Transverse colon (tissue), 4 donors: Measurements from ENCODE around the gene SLC45A1. TPM values are rescaled to one million over a fixed set of nuclear protein-coding genes. Genes with fewer than 3 reads are reported as not detected.

Source experiments
- DNase-seq: peaks from one replicate; pipeline ENCODE4 v3.0.0-alpha.2; 2019
- H3K27ac ChIP-seq, 4 donors: fragments of 200-600 bp; sonication (generic); 2 replicates each; pipeline ENCODE4 v1.5.1; 2016 to 2018; ENCODE audit warnings: inconsistent platforms in 4 of 4
- H3K27me3 ChIP-seq: fragments of 200-600 bp; sonication (generic); 2 replicates; pipeline ENCODE4 v1.5.1; 2017; ENCODE audit warnings: inconsistent platforms
- H3K36me3 ChIP-seq, 4 donors: fragments of 200-600 bp; sonication (generic); 2 replicates each; pipeline ENCODE4 v1.5.1; 2017 to 2019; ENCODE audit warnings: inconsistent platforms in 4 of 4
- H3K4me1 ChIP-seq, 4 donors: fragments of 200-600 bp; sonication (generic); 2 replicates each; pipeline ENCODE4 v1.5.1; 2017 to 2020; ENCODE audit warnings: inconsistent platforms in 4 of 4
- H3K4me3 ChIP-seq, 4 donors: fragments of 200-600 bp; sonication (generic); 1 replicate in 1 of 4; 2 replicates in 3 of 4; pipeline versions ENCODE4 v1.5.1 to v1.6.1; 2017 to 2019; ENCODE audit warnings: inconsistent platforms in 4 of 4
- H3K9me3 ChIP-seq, 2 donors: fragments of 200-600 bp; sonication (generic); 2 replicates each; pipeline ENCODE4 v1.5.1; 2017 to 2019; ENCODE audit warnings: inconsistent platforms in 2 of 2
- EP300 ChIP-seq: sonication (generic); formaldehyde crosslinking; IDR thresholded peaks from one replicate; pipeline ENCODE4 v1.6.1; 2017; ENCODE audit warnings: antibody characterized with exemption, low read depth
- POLR2A ChIP-seq: fragments of 450-650 bp; IDR thresholded peaks from one replicate; pipeline ENCODE4 v1.6.1; 2016; ENCODE audit warnings: antibody characterized with exemption, mild to moderate bottlenecking, moderate library complexity
- POLR2AphosphoS5 ChIP-seq, 3 donors: sonication (generic); formaldehyde crosslinking; IDR thresholded peaks; one replicate each; pipeline ENCODE4 v1.6.1; 2016; ENCODE audit warnings: antibody characterized with exemption in 3 of 3
- WGBS, 2 donors: methylation state at CpG; one replicate each; pipeline ENCODE4 v1.1.5; 2018; ENCODE audit warnings: low coverage in 1 of 2; 5-methylcytosine and 5-hydroxymethylcytosine counted together
- in situ Hi-C, 4 donors: fragments of 200-750 bp; cut with MboI; loops; one replicate each; pipeline versions ENCODE4 v1.15.0 to v1.15.1; 2017; ENCODE audit warnings: low sequenced_read_pairs in 3 of 4, low pct_ligation_motif_present in 1 of 4, low pct_unique_long_range_greater_than_20kb in 1 of 4
- intact Hi-C: fragments of 100-400 bp; cut with DNase I; formaldehyde crosslinking; loops from one replicate; pipeline ENCODE4 v1.15.1; 2023; ENCODE audit warnings: low total_unique reads
- total RNA-seq, 4 donors: library from RNA; depleted of rRNA; stranded (reverse); fragments of >200 nt; gene quantifications; one replicate each; pipeline ENCODE4 v1.1.0, GENCODE V29; 2016
- TF ChIP-seq, protein P1 (sequence below), 5 experiments: fragments of 200-600 bp in 3 of 5; fragments of 450-650 bp in 2 of 5; sonication (generic) in 3 of 5; IDR thresholded peaks; 1 replicate in 2 of 5; 2 replicates in 3 of 5; pipeline ENCODE4 v1.5.1; 2016 to 2017; ENCODE audit warnings: antibody characterized with exemption in 5 of 5, inconsistent platforms in 3 of 5, mild to moderate bottlenecking in 2 of 5, moderate library complexity in 1 of 5

The SLC45A1 gene
- total RNA-seq, 4 donors from 2014 or later: 2.3 to 7.1 (median 4.1) TPM

DNA sequence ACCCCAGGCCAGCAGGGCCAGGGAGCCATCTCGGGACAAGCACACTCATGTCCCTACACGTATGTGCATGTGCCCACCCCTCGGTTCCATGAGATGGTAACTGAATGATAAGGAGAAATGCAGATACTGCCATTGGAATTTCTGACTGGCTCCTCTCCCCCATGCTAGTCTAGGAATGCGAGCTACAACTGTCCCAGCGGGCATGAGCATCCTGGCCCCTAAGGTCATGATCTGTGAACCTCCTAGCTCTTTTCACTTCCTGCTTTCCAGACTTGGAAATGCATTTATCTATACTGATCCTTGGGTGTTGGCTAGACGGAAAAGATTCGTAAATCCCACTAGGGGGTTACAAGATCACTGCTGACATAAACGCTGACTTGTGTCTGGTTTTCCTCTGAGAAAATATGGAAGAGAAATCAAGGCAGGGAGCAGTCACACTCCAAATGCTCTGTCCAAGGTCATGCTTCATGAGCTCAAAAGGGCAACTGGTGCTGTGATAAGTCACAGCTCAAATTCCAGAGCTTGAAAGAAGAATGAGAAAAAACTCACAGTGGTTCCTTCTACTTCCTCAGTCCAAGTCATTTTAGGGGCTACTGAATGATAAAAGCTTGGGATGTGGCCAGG is 49.8 kb downstream of the SLC45A1 start:
- no peaks in the 10 kb centered on the region for H3K9me3 ChIP-seq
- no peak for DNase-seq
- H3K27ac ChIP-seq: peak overlapping the region; percentile 49 to 89 (median 76)
- WGBS, 2 donors: 77 to 87% methylated on average over 4 to 8 of the region's 8 CpGs
- no peak for TF ChIP-seq POLR2A
- TF ChIP-seq POLR2AphosphoS5 (IDR thresholded peaks at IDR 0.05): no peak
- TF ChIP-seq, protein P1, sequence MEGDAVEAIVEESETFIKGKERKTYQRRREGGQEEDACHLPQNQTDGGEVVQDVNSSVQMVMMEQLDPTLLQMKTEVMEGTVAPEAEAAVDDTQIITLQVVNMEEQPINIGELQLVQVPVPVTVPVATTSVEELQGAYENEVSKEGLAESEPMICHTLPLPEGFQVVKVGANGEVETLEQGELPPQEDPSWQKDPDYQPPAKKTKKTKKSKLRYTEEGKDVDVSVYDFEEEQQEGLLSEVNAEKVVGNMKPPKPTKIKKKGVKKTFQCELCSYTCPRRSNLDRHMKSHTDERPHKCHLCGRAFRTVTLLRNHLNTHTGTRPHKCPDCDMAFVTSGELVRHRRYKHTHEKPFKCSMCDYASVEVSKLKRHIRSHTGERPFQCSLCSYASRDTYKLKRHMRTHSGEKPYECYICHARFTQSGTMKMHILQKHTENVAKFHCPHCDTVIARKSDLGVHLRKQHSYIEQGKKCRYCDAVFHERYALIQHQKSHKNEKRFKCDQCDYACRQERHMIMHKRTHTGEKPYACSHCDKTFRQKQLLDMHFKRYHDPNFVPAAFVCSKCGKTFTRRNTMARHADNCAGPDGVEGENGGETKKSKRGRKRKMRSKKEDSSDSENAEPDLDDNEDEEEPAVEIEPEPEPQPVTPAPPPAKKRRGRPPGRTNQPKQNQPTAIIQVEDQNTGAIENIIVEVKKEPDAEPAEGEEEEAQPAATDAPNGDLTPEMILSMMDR (IDR thresholded peaks at IDR 0.05): no peak
- TF ChIP-seq EP300: no peak
- peaks cover 36 to 80% (median 46%) of the 10 kb centered on the region in 4 donors for H3K4me1 ChIP-seq
- peaks cover 0 to 5% (median 0%) of the 10 kb centered on the region in 4 donors for H3K36me3 ChIP-seq
- in situ Hi-C loops: no loop called here
- no peak overlapping the region for H3K4me3 ChIP-seq
- intact Hi-C loops: no loop called here
- H3K27me3 ChIP-seq: no peaks in the 10 kb centered on the region

DNA sequence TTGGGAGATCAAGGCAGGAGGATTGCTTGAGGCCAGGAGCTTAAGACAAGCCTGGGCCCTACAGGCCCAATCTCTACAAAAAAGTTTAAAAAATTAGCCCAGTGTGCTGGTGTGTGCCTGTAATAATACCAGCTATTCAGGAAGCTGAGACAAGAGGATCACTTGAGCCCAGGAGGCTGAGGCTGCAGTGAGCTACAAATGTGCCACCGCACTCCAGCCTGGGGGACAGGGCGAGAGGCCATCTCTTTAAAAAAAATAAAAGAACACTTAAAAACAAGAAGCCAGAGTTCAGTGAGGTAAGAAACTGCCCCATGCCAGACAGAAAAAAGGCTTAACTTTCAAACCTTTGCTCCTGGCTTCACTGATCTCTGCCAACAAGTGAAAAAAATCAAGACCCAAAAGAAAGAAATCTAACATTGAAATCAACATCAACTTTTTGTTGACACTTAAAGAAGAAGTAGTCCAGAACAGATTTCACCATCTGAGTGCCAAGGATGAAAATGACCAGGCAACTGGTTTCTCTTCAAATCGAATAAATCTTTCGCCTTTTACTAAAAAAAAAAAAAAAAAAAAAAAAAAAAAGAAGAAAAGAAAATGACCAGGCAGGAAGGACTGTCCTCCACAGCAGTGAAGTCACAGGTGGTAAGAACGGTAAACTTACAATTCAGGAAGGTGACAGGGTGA is 51.2 kb downstream of the SLC45A1 start:
- intact Hi-C loops (no loop called here), in situ Hi-C loops (no loop called here)
- H3K27me3 ChIP-seq: no peaks in the 10 kb centered on the region
- H3K36me3 ChIP-seq: peaks cover 0 to 5% (median 0%) of the 10 kb centered on the region in 4 donors
- 52 to 76% methylated on average over 3 to 5 of the region's 5 CpGs for WGBS, 2 donors
- peak overlapping the region; percentile 62 to 89 (median 76) for H3K27ac ChIP-seq
- TF ChIP-seq, protein P1 (IDR thresholded peaks at IDR 0.05): no peak
- no peak for TF ChIP-seq EP300
- no peak for TF ChIP-seq POLR2A
- peak in 2 of 3 donors; percentile 41 to 55 for TF ChIP-seq POLR2AphosphoS5 (IDR thresholded peaks at IDR 0.05)
- H3K4me3 ChIP-seq: no peak overlapping the region
- no peaks in the 10 kb centered on the region for H3K9me3 ChIP-seq
- peaks cover 37 to 83% (median 52%) of the 10 kb centered on the region in 4 donors for H3K4me1 ChIP-seq
- DNase-seq: no peak

DNA sequence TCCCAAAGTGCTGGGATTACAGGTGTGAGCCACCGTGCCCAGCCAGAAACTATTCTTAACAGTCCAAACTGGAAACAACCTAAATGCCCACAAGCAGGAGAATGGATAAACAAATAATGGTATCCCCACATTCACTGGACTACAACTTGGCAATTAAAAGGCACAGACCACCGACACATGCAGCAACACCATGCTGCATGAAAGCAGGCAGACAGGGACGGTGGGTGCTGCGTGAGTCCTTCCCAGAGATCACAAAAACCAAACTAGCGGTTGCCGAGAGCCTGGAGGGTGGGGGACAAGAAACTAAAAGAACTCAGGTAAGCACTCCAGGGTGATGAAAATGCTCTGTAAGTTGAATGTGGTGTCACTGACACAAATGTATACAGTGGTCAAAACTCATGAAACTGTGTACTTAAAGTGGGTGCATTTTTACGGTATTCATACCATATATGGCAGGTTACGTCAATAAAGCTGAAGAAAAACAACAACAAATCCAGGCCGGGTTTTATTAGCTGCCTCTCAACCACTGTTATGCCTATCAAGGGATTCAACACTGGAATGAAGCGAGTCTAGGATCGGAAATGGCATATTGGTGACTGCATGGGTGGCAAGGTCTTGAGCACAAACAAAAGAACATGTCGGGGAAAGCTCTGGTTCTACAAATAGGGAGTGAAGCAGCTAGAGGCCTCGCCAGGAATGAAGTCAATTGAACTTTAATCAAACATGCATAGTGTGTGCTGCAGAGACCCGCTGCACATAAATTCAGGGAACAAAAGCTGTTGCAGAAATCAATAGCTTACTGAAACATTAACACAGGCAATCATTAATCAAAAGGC is 52.4 kb downstream of the SLC45A1 start:
- Histone ChIP-seq H3K4me1 (peaks cover 33 to 83% (median 50%) of the 10 kb centered on the region in 4 donors), H3K4me3 (no peak overlapping the region), H3K36me3 (peaks cover 0 to 1% (median 0%) of the 10 kb centered on the region in 4 donors), H3K27ac (peak overlapping the region; percentile 62 to 89 (median 76)), H3K9me3 (no peaks in the 10 kb centered on the region), H3K27me3 (no peaks in the 10 kb centered on the region)
- TF ChIP-seq POLR2AphosphoS5 (IDR thresholded peaks at IDR 0.05) (no peak), EP300 (no peak), POLR2A (no peak)
- TF ChIP-seq, protein P1 (IDR thresholded peaks at IDR 0.05): no peak
- in situ Hi-C loops (no loop called here), intact Hi-C loops (loop anchor here (5.0 kb wide), 1 partner anchor 42 kb away; no protein-coding TSS in a partner anchor)
- 67 to 88% methylated on average over 4 to 14 of the region's 14 CpGs for WGBS, 2 donors
- DNase-seq: no peak

DNA sequence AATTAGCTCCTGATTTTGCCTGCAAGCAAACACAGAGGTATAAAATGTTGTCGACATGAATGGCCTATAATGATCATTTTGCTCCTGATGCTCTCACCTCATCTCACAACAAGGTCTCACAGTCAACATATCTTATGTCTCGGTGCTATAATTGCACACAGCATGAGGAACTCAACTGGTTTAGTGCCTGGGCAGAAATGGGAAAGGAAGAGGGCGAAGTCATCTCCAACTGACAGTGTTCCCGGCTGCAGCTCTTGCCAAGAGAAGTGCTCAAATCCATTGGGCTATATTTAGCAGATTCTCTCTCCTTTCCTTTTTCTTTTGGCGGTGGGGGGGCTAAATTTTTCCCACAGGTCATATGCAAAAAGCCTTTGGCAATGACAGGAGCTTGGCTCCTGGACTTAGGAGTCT is 53.0 kb downstream of the SLC45A1 start:
- in situ Hi-C loops: no loop called here
- TF ChIP-seq, protein P1 (IDR thresholded peaks at IDR 0.05): no peak
- peak; percentile 32 for TF ChIP-seq EP300
- no peak for TF ChIP-seq POLR2AphosphoS5 (IDR thresholded peaks at IDR 0.05)
- TF ChIP-seq POLR2A: no peak
- Histone ChIP-seq H3K36me3 (no peaks in the 10 kb centered on the region), H3K9me3 (no peaks in the 10 kb centered on the region), H3K4me3 (no peak overlapping the region), H3K27me3 (no peaks in the 10 kb centered on the region), H3K4me1 (peaks cover 33 to 78% (median 49%) of the 10 kb centered on the region in 4 donors), H3K27ac (peak overlapping the region; percentile 62 to 89 (median 76))
- 42 to 67% methylated on average over 1 to 5 of the region's 5 CpGs for WGBS, 2 donors
- DNase-seq: no peak
- intact Hi-C loops: loop anchor here (5.0 kb wide), 1 partner anchor 41 kb away; no protein-coding TSS in a partner anchor
